Type B pancreatic cell (in vitro differentiated cells): ENCODE results near the gene WWC1. TPM values are rescaled to one million over a fixed set of nuclear protein-coding genes. Genes with fewer than 3 reads are reported as not detected.

ENCODE experiments used
- DNase-seq: peaks from one replicate; pipeline ENCODE4 v3.0.0; 2021; ENCODE audit warnings: mixed read lengths; ENCODE audit not compliant: unreplicated experiment; ENCODE audit errors: extremely low spot score
- H3K27ac Mint-ChIP-seq: 2 replicates; pipeline ENCODE4 v1.8.0; 2021; ENCODE audit warnings: mild to moderate bottlenecking, mixed read lengths
- H3K27me3 Mint-ChIP-seq: 2 replicates; pipeline ENCODE4 v1.8.0; 2021; ENCODE audit warnings: mixed read lengths
- H3K36me3 Mint-ChIP-seq: 2 replicates; pipeline ENCODE4 v1.8.0; 2021; ENCODE audit warnings: mixed read lengths
- H3K4me1 Mint-ChIP-seq: one replicate; pipeline ENCODE4 v1.8.0; 2021; ENCODE audit warnings: mixed read lengths; ENCODE audit not compliant: unreplicated experiment
- H3K4me3 Mint-ChIP-seq: 2 replicates; pipeline ENCODE4 v1.8.0; 2021; ENCODE audit warnings: mild to moderate bottlenecking, mixed read lengths
- H3K9me3 Mint-ChIP-seq: 2 replicates; pipeline ENCODE4 v1.8.0; 2021; ENCODE audit warnings: mixed read lengths
- total RNA-seq: library from RNA; stranded (reverse); gene quantifications from 2 replicates; pipeline ENCODE4 v1.2.1, GENCODE V29; 2021; ENCODE audit warnings: low replicate concordance
- TF ChIP-seq, protein P1 (sequence below): fragments of 200-600 bp; sonication (generic); conservative IDR thresholded peaks from 2 replicates; pipeline ENCODE4 v1.5.0; 2021; ENCODE audit warnings: antibody characterized with exemption, mild to moderate bottlenecking

WWC1 gene
- total RNA-seq, 1 donor from 2014 or later: 80.1 TPM

DNA sequence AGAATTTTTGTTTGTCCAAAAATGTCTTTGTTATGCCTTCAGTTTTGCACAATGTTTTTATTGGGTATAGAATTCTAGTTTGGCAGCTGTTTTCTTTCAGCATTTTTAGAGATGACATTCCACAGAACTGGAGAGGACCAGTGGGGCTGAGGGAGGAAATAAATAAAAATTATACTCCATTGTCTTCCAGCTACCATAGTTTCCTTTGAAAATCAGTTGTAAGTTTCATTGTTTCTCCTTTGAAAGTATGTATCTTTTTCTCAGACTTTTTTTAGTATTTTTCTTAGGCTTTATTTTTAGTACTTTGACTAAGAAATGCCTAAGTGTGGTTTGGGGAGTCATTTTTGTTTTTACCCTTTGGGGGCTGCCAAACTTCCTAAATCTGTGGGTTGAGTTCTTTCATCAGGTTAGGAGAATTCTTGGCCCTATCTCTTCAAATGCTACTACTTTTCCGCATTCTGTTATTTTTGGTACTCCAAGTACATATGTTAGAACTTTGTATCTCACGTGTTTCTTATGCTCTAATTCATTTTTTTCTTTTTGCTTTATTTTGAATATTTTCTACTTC lies 222.5 kb downstream of the WWC1 start:
- Mint-ChIP-seq H3K4me3 (no peak overlapping the region), H3K36me3 (peaks cover 70% of the 10 kb centered on the region), H3K27me3 (no peaks in the 10 kb centered on the region), H3K9me3 (peaks cover 12% of the 10 kb centered on the region), H3K27ac (no peak overlapping the region), H3K4me1 (no peaks in the 10 kb centered on the region)
- DNase-seq: no peak
- TF ChIP-seq, protein P1, sequence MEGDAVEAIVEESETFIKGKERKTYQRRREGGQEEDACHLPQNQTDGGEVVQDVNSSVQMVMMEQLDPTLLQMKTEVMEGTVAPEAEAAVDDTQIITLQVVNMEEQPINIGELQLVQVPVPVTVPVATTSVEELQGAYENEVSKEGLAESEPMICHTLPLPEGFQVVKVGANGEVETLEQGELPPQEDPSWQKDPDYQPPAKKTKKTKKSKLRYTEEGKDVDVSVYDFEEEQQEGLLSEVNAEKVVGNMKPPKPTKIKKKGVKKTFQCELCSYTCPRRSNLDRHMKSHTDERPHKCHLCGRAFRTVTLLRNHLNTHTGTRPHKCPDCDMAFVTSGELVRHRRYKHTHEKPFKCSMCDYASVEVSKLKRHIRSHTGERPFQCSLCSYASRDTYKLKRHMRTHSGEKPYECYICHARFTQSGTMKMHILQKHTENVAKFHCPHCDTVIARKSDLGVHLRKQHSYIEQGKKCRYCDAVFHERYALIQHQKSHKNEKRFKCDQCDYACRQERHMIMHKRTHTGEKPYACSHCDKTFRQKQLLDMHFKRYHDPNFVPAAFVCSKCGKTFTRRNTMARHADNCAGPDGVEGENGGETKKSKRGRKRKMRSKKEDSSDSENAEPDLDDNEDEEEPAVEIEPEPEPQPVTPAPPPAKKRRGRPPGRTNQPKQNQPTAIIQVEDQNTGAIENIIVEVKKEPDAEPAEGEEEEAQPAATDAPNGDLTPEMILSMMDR: no peak

Other genes starting within 250 kb of the WWC1 start
- 102 and 110 TPM in 2 replicates for gene RARS1, start 194.8 kb downstream of the WWC1 start, total RNA-seq
- 2.1 and 3.3 TPM in 2 replicates for gene FBLL1, start 237.7 kb downstream of the WWC1 start, total RNA-seq